Muscle layer of colon (tissue), 2 donors: ENCODE results near the gene CELSR1.

Experiments
- H3K27ac ChIP-seq: one replicate; pipeline ENCODE4 v1.7.0; 2013; ENCODE audit warnings: low read depth, mild to moderate bottlenecking, low read length, moderate library complexity
- H3K27me3 ChIP-seq, 2 donors: one replicate each; pipeline ENCODE4 v1.7.0; 2013; ENCODE audit warnings: low read length in 2 of 2, mild to moderate bottlenecking in 2 of 2; ENCODE audit not compliant: insufficient read depth in 2 of 2, control insufficient read depth in 1 of 2
- H3K36me3 ChIP-seq: one replicate; pipeline ENCODE4 v1.7.0; 2013; ENCODE audit warnings: mild to moderate bottlenecking, low read length; ENCODE audit not compliant: insufficient read depth
- H3K4me1 ChIP-seq: one replicate; pipeline ENCODE4 v1.7.0; 2013; ENCODE audit warnings: mild to moderate bottlenecking, low read length; ENCODE audit not compliant: insufficient read depth
- H3K4me3 ChIP-seq, 2 donors: one replicate each; pipeline ENCODE4 v1.7.0; 2013; ENCODE audit warnings: low read length in 2 of 2, low read depth in 1 of 2, mild to moderate bottlenecking in 1 of 2, moderate library complexity in 1 of 2
- H3K9ac ChIP-seq: one replicate; pipeline ENCODE4 v1.7.0; 2013; ENCODE audit warnings: low read length
- H3K9me3 ChIP-seq: one replicate; pipeline ENCODE4 v1.7.0; 2013; ENCODE audit warnings: mild to moderate bottlenecking, low read length
- donor health status: abdominal sarcoma.
- donor health status: Adenocarcinoma of cecum.

Gene CELSR1

DNA sequence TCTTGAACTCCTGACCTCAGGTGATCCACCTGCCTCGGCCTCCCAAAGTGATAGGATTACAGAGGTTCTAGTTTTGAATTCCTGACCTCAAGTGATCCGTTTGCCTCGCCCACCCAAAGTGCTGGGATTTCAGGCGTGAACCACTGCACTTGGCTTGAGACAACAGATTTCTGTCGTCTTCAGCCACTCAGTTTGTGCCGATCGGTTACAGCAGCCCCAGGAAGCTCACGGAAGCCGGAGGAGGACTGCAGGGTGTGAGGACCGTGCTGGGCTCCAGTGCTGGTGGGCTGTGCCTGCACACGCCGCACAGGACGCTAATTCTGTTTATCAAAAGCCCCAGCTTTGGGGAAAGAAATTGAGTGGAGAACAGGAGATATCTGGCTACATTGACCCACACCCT lies 82.0 kb downstream of the CELSR1 start:
- H3K27me3 ChIP-seq, result no peaks in the 10 kb centered on the region
- H3K4me1 ChIP-seq, result no peaks in the 10 kb centered on the region
- H3K9ac ChIP-seq, result no peak overlapping the region
- H3K36me3 ChIP-seq, result no peaks in the 10 kb centered on the region
- H3K4me3 ChIP-seq, result no peak overlapping the region
- no peaks in the 10 kb centered on the region for H3K9me3 ChIP-seq
- no peak overlapping the region for H3K27ac ChIP-seq

- Histone ChIP-seq H3K27me3 (no peaks in the 10 kb centered on the region), H3K4me3 (no peak overlapping the region), H3K9me3 (no peaks in the 10 kb centered on the region), H3K9ac (no peak overlapping the region), H3K27ac (no peak overlapping the region), H3K4me1 (no peaks in the 10 kb centered on the region), H3K36me3 (no peaks in the 10 kb centered on the region)
Measured at GRCh38 chr22:46454504-46455269, 82.7 kb downstream of the CELSR1 start.

DNA sequence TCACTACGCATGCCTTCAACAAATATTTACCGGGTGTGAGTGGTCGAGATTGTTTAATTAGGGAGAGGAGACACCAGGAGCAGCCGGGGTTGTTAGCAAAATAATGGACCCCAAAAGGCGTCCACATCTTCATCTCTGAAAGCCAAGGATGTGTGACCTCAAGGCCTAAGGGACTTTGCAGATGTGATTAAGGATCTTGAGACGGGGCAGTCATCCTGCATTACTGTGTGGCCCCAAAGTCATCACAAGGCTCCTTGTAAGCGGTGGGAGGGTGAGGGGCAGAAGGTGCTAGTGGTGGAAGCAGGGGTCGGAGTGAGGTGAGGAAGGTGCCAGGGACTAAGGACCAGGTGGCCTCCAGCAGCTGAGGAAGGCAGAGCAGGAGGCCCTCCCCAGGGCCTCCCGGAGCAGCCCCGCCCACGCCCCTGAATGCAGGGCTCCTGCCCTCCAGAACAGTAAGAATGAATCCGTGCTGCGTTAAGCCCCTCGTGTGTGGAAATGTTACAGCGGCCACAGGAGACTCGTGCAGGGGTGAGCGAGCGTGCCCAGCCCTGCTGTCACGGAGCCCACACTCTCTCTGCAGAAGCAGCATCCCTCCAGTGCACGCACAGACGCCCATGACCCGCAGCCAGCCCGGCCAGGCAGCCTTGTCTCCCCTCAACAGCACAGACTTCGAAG lies 83.5 kb downstream of the CELSR1 start:
- Histone ChIP-seq H3K4me3 (no peak overlapping the region), H3K27ac (no peak overlapping the region), H3K9me3 (no peaks in the 10 kb centered on the region), H3K27me3 (no peaks in the 10 kb centered on the region), H3K9ac (no peak overlapping the region), H3K36me3 (no peaks in the 10 kb centered on the region), H3K4me1 (no peaks in the 10 kb centered on the region)

- Histone ChIP-seq H3K4me1 (no peaks in the 10 kb centered on the region), H3K36me3 (no peaks in the 10 kb centered on the region), H3K27me3 (no peaks in the 10 kb centered on the region), H3K4me3 (no peak overlapping the region), H3K9ac (no peak overlapping the region), H3K9me3 (no peaks in the 10 kb centered on the region), H3K27ac (no peak overlapping the region)
Measured at GRCh38 chr22:46453006-46453828, 84.2 kb downstream of the CELSR1 start.

- no peaks in the 10 kb centered on the region for H3K36me3 ChIP-seq
- H3K27ac ChIP-seq, result no peak overlapping the region
- H3K9ac ChIP-seq, result no peak overlapping the region
- H3K27me3 ChIP-seq, result no peaks in the 10 kb centered on the region
- no peak overlapping the region for H3K4me3 ChIP-seq
- no peaks in the 10 kb centered on the region for H3K9me3 ChIP-seq
- no peaks in the 10 kb centered on the region for H3K4me1 ChIP-seq
Measured at GRCh38 chr22:46452195-46453005, 85.0 kb downstream of the CELSR1 start.

DNA sequence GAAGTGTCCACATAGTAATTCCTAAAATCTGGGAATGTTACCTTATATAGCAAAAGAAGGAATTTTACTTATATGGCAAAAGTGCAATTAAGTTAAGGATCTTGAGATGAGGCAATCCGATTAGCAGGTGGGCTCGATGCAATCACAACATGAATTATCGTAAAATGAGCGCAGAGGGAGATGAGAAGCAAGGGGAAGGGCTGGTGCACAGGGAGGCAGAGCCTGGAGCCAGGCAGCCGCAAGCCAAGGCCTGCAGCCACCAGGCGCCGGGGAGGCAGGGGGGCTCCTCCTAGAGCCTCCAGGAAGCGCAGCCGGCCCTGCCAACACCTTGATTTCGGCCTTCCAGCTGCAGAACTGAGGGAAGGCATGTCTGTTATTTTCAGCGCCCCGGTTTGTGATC lies 85.7 kb downstream of the CELSR1 start:
- H3K4me3 ChIP-seq, result no peak overlapping the region
- H3K27ac ChIP-seq, result no peak overlapping the region
- no peaks in the 10 kb centered on the region for H3K4me1 ChIP-seq
- no peaks in the 10 kb centered on the region for H3K9me3 ChIP-seq
- H3K9ac ChIP-seq, result no peak overlapping the region
- no peaks in the 10 kb centered on the region for H3K36me3 ChIP-seq
- no peaks in the 10 kb centered on the region for H3K27me3 ChIP-seq

GRCh38 chr22:46450931-46451561 lies 86.4 kb downstream of the CELSR1 start:
- Histone ChIP-seq H3K4me1 (no peaks in the 10 kb centered on the region), H3K27me3 (no peaks in the 10 kb centered on the region), H3K9me3 (no peaks in the 10 kb centered on the region), H3K27ac (no peak overlapping the region), H3K4me3 (no peak overlapping the region), H3K9ac (no peak overlapping the region), H3K36me3 (no peaks in the 10 kb centered on the region)

GRCh38 chr22:46449974-46450745 lies 87.3 kb downstream of the CELSR1 start:
- H3K4me3 ChIP-seq, result no peak overlapping the region
- H3K9me3 ChIP-seq, result no peaks in the 10 kb centered on the region
- H3K27ac ChIP-seq, result no peak overlapping the region
- H3K9ac ChIP-seq, result no peak overlapping the region
- H3K36me3 ChIP-seq, result no peaks in the 10 kb centered on the region
- no peaks in the 10 kb centered on the region for H3K4me1 ChIP-seq
- no peaks in the 10 kb centered on the region for H3K27me3 ChIP-seq

DNA sequence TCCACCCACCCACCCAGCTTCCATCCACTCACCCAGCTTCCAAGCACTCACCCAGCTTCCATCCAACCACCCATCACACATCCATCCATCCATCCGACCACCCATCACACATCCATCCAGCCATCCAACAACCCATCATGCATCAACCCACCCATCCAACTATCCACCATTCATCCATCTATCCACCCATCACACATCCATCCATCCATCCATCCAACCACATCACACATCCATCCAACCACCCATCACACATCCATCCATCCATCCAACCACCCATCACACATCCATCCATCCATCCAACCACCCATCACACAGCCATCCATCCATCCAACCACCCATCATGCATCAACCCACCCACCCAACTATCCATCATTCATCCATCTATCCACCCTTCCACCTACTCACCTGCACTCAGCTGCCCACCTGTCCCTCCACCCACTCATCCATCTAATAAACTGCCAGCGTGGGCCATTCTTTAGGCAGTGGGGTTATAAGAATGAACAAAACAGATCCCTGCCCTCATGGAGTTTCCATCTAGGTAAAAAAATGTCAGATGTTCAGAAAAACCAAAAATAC lies 88.2 kb downstream of the CELSR1 start:
- no peak overlapping the region for H3K4me3 ChIP-seq
- H3K27me3 ChIP-seq, result no peaks in the 10 kb centered on the region
- H3K4me1 ChIP-seq, result no peaks in the 10 kb centered on the region
- H3K36me3 ChIP-seq, result no peaks in the 10 kb centered on the region
- no peak overlapping the region for H3K9ac ChIP-seq
- H3K9me3 ChIP-seq, result no peaks in the 10 kb centered on the region
- no peak overlapping the region for H3K27ac ChIP-seq

DNA sequence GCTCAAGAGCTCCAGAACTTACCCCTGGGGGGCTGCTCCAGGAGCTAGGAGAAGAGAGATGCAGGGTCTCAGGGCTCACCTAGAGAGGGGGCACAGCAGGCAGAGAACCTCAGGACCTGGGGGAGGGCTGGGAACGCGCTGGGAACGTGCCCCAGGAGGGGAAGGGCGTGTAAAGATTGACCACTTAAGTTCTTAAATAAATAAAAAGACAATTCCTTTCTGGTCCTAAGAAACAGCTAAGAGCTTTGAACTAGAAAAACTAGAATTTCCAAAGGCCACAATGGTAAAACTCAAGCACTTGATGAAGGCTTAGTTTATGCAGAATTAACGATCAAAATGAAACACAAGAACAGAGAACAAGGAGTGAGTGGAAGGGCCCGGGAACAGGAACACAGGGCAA lies 89.1 kb downstream of the CELSR1 start:
- Histone ChIP-seq H3K36me3 (no peaks in the 10 kb centered on the region), H3K4me1 (no peaks in the 10 kb centered on the region), H3K9me3 (no peaks in the 10 kb centered on the region), H3K4me3 (no peak overlapping the region), H3K27me3 (no peaks in the 10 kb centered on the region), H3K27ac (no peak overlapping the region), H3K9ac (no peak overlapping the region)
